CD4-positive, alpha-beta T cell treated with Interleukin-15 for 4 hours (primary cell): Measurements from ENCODE around the gene STUM.
A peak's percentile ranks its signal among the peaks of the same experiment; 100 is the strongest.

Source experiments
- DNase-seq: peaks from one replicate; pipeline ENCODE4 v3.0.0-alpha.2; 2020; ENCODE audit warnings: low spot score

Gene STUM

GRCh38 chr1:226640321-226641136, 92.0 kb downstream of the STUM start:
- no peak for DNase-seq

- DNase-seq: no peak
These were observed 93.2 kb downstream of the STUM start for GRCh38 chr1:226641671-226642231.

DNA sequence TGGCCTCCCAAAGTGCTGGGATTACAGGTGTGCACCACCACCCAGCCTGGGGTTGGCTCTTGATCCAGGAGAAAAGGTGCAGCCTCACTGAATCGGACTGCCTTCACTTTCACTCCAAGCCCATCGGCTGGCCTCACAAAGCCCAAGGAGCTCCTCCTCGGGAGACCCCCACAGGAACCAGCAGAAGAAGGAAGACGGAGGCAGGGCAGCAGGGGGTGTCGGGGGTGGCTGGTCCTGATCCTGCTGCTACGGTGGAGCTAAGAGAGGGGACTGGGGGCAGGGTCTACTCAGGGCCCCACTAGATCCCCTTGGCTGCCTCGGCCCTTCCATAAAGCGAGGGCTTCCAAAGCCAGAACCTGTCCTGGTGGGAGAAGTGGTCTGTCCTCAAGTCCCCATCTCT, 93.9 kb downstream of the STUM start:
- no peak for DNase-seq

DNA sequence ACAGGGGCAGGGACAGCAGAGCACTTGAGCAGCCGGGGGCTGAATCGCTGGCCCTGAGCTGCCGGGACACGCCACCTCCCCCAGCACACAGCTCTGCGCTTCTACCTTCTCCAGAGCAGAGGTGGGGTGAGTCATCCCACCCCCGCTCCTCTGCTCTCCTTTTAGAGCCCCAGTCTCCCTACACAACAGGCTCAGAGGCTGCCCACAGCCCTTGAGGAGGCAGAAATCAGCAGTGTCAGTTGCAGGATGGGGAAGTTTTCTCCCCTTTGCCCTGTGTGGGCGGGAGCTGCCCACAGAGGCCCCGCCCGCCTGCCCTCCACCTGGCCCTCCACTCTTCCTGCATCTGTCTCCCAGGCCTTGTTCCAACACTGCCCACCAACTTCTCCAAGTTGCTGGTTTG, 94.6 kb downstream of the STUM start:
- DNase-seq: peak; percentile 69

GRCh38 chr1:226643611-226644540, 95.3 kb downstream of the STUM start:
- DNase-seq: no peak

DNA sequence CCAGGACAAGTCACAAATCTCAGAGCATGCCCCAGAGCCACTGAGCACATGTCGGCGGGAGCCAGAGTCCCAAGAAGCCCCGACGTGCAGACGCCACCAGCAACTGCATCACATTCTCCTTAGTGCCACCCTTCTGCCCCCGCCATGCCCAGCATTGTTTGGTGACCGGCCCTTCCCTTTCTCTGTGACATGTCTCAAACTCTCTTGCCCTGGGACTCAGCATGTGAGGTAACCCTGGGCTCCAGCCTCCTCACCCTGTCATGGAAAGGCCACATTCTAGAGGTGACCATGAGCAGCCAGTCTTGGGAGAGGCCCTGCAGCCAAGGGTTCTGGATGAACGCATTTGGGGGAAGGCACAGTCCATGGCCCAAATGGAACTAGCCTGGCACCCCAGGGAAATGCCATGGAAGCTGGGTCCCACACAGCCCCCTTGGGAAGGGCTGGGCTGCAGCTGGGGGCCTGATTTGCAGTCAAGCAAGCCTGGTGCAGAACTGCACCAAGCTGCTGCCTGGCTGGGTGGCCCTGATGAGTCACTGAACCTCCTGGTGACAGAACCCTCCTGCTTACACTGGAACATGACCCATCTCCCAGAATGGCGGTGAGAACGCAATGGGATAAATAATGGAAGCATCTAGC, 96.1 kb downstream of the STUM start:
- peak; percentile 31 for DNase-seq

- DNase-seq: no peak
These were observed 96.9 kb downstream of the STUM start for GRCh38 chr1:226645279-226645976.

- DNase-seq: no peak
These were observed 97.7 kb downstream of the STUM start for GRCh38 chr1:226646026-226646869.

- no peak for DNase-seq
These were observed 98.4 kb downstream of the STUM start for GRCh38 chr1:226646870-226647449.

GRCh38 chr1:226647719-226648118, 99.2 kb downstream of the STUM start:
- no peak for DNase-seq

GRCh38 chr1:226648421-226648820, 99.9 kb downstream of the STUM start:
- no peak for DNase-seq

GRCh38 chr1:226649244-226649643, 100.7 kb downstream of the STUM start:
- no peak for DNase-seq

DNA sequence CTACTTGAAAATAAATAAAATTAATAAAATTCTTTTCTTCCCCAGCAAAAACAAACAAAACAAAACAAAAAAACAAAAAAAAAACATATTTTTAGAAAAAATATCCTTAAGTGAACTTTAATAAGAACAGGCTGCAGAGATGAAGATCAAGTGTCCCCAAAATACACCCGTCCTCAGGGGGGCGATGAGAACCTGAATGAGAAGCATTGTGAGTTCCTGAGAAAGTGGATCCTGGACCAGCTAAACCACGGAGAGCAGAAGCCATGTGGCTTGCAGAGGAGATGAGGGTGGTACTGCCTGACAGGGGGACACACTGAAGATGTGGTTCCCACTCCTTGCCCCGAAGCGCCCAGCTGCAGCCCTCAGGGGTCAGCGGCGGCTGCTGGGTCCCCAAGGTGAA, 101.2 kb downstream of the STUM start:
- DNase-seq: peak; percentile 39

DNA sequence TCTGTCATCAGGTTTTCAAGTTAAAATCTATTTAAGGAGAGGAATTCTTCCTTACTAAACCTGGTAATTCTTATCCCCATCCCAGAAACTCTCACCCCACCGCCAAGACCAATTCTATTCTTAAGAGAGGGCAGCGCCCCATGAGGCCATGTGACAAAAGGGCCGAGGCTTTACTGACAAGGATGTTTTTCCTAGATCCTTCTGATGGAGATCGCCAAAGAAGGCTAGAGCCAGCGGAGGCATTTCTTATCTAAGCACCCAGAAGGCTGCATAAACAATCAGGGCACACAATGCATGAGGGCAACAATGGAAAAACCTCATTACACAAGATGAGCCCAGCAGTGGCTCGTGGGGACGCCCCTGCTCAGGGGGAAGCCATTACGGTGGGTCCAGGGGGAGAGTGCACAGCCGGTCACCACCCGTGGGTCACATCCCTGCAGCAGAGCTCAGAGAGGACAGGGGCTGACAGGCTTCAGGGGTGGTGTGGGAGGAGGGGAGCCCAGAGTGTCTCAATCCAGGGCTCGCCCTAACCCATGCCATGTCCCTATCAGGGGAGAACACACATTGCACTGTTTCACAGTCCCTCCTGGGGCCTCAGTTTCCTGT, 101.8 kb downstream of the STUM start:
- DNase-seq: no peak

DNA sequence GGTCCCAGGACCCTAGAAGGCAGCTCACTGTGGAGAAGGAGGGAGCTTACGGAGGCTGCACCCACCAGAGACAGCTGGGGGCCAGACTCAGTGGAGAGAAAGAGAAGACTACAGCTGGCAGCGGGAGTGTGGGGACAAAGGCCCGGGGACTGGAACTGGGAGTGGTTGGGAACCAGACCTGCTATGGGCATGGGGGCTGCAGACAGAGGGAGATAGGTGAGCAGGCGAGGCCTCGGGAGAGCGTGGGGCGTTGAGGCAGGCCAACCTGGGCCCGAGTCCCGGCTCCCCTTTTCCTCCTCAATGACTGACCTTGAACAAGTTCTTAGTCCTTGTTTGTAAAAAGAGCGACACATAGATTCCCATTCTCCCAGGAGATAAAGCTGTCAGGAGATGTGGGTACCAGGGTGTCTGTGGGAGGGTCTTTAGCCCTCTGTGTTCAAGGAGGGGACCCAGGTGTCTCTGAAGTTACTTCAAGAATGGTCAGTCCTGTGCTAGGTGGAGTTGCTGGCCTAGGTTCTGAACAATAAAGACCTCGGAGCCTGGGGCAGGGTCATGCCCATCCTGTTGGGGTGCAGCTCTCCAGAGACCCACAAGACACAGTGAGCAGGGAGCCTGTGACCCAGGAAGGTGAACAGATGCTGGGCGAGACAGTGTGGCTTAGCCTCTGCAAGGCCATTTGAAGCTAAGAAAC, 102.6 kb downstream of the STUM start:
- DNase-seq: no peak

DNA sequence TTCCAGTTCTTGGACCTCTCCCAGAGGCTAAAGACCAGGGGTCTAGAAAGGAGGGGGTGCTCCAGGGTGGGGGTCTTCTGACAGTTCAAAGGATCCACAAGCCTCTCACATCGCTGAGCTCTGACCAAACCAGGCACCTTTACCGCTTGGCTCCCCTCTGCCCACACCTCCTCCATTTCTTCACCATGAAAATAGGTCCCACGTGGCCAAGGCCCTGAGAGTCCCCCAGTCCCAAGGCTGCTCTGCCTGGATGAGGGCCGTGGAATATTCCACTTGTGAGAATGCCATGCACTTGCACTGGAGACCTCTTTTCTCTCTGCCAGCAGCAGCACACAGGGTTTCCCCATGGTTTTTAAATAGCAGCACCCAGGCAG, 103.2 kb downstream of the STUM start:
- DNase-seq: no peak

DNA sequence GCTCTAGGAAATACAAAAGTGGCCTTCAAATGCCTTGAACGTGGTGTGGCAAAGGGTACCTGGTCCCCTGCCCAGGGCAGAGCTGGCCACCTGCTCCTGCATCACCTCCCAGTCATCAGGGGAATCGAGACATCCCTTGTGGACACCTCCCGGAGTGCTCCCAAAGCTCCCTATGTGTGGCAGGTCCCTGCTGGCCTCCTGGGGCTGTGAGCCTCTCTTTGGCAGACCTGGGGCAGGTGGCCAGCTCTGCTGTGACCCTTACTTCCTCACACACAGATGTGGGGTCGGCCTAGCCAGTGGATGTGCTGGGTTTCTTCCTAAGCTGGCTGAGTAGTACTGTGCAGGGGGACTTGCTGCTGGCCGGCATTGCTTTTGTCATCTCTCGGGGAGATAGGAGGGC, 104.0 kb downstream of the STUM start:
- DNase-seq: no peak

GRCh38 chr1:226653311-226653921, 104.9 kb downstream of the STUM start:
- peak; percentile 66 for DNase-seq
